H1 (cell line): ENCODE results near the gene FAM131C.

Experiments used
- CBX5 ChIP-seq: fragments of 300-800, 300-1000 bp; sonication (generic); IDR thresholded peaks from 2 replicates; pipeline ENCODE4 v1.7.1; 2016; ENCODE audit warnings: antibody characterized with exemption, low read length, low read depth
- EP300 ChIP-seq, 2 experiments: IDR thresholded peaks; 1 replicate in 1 of 2; 2 replicates in 1 of 2; pipeline ENCODE4 v1.6.1; 2011 to 2012; ENCODE audit warnings: low read depth in 2 of 2, low read length in 2 of 2, mild to moderate bottlenecking in 2 of 2, borderline replicate concordance in 1 of 2, inconsistent platforms in 1 of 2, moderate library complexity in 1 of 2
- JUN ChIP-seq: IDR thresholded peaks from 2 replicates; pipeline ENCODE4 v1.6.1; 2011; ENCODE audit warnings: low read depth, mild to moderate bottlenecking, improper control_type of control experiment, low read length
- POLR2AphosphoS5 ChIP-seq: IDR thresholded peaks from 2 replicates; pipeline ENCODE4 v1.6.1; 2011; ENCODE audit warnings: low read depth, low read length
- ZNF274 ChIP-seq: IDR thresholded peaks from 2 replicates; pipeline ENCODE4 v1.7.0; 2012; ENCODE audit warnings: low read length, borderline replicate concordance; ENCODE audit errors: extremely low read depth
- TF ChIP-seq, protein P1 (sequence below): IDR thresholded peaks from 2 replicates; pipeline ENCODE4 v1.6.1; 2012; ENCODE audit warnings: inconsistent platforms
- TF ChIP-seq, protein P2 (sequence below), 3 experiments: IDR thresholded peaks; 1 replicate in 2 of 3; 2 replicates in 1 of 3; pipeline versions ENCODE4 v1.5.1 to v1.6.1; 2011; ENCODE audit warnings: low read length in 3 of 3, mild to moderate bottlenecking in 3 of 3, inconsistent platforms in 2 of 3, low read depth in 1 of 3, moderate library complexity in 1 of 3; ENCODE audit not compliant: insufficient read depth in 1 of 3; ENCODE audit errors: control extremely low read depth in 1 of 3

DNA sequence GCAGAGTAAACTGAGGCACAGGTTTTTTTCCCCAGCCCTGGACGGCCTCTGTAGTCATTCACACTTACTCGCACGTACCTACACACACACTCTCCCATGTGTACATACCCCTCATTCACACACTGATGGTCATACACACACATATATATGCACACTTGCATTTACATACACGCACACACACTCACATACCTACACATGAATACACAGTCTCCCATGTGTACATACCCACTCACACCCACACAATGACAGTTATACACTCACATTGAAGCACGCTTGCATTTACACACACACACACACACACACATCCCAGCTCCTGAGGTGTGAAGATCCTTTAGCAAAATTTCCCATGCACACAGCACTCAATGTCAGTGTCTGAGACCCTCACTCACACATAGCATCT is 766 bp upstream of the FAM131C start:
- TF ChIP-seq CBX5 (no peak), JUN (no peak), POLR2AphosphoS5 (no peak), ZNF274 (no peak), EP300 (IDR thresholded peaks at IDR 0.05; ENCODE audit: borderline replicate concordance in 1 of 2, low read depth in 2 of 2, low read length in 2 of 2) (no peak)
- TF ChIP-seq, protein P1, sequence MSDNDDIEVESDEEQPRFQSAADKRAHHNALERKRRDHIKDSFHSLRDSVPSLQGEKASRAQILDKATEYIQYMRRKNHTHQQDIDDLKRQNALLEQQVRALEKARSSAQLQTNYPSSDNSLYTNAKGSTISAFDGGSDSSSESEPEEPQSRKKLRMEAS, result no peak
- TF ChIP-seq, protein P2, sequence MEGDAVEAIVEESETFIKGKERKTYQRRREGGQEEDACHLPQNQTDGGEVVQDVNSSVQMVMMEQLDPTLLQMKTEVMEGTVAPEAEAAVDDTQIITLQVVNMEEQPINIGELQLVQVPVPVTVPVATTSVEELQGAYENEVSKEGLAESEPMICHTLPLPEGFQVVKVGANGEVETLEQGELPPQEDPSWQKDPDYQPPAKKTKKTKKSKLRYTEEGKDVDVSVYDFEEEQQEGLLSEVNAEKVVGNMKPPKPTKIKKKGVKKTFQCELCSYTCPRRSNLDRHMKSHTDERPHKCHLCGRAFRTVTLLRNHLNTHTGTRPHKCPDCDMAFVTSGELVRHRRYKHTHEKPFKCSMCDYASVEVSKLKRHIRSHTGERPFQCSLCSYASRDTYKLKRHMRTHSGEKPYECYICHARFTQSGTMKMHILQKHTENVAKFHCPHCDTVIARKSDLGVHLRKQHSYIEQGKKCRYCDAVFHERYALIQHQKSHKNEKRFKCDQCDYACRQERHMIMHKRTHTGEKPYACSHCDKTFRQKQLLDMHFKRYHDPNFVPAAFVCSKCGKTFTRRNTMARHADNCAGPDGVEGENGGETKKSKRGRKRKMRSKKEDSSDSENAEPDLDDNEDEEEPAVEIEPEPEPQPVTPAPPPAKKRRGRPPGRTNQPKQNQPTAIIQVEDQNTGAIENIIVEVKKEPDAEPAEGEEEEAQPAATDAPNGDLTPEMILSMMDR (IDR thresholded peaks at IDR 0.05; ENCODE audit: control extremely low read depth in 1 of 3, insufficient read depth in 1 of 3, low read depth in 1 of 3, low read length in 3 of 3), result no peak
